Suprapubic skin (tissue), 3 donors: ENCODE data around the gene PRR32.

Experiments used
- CTCF ChIP-seq, 2 donors: fragments of 200-600 bp in 1 of 2; fragments of 450-650 bp in 1 of 2; sonication (generic) in 1 of 2; IDR thresholded peaks; one replicate each; pipeline ENCODE4 v1.5.1; 2016 to 2019; ENCODE audit warnings: antibody characterized with exemption in 2 of 2, mild to moderate bottlenecking in 1 of 2, moderate library complexity in 1 of 2
- EP300 ChIP-seq: sonication (generic); formaldehyde crosslinking; IDR thresholded peaks from one replicate; pipeline ENCODE4 v1.6.1; 2017; ENCODE audit warnings: antibody characterized with exemption
- POLR2A ChIP-seq, 2 donors: fragments of 450-650 bp; IDR thresholded peaks; one replicate each; pipeline ENCODE4 v1.6.1; 2017; ENCODE audit warnings: antibody characterized with exemption in 2 of 2, mild to moderate bottlenecking in 2 of 2, moderate library complexity in 2 of 2

- no peak for TF ChIP-seq CTCF (IDR thresholded peaks at IDR 0.05)
- no peak for TF ChIP-seq EP300
- no peak for TF ChIP-seq POLR2A (IDR thresholded peaks at IDR 0.05)
Measured at GRCh38 chrX:126820700-126821420, 1.3 kb downstream of the PRR32 start.
